Raji (cell line): Measurements from ENCODE around the gene SPTB.

Source experiments
- POLR2A ChIP-seq: IDR thresholded peaks from 2 replicates; pipeline ENCODE4 v1.6.1; 2011; ENCODE audit warnings: low read depth, low read length, control low read depth; ENCODE audit not compliant: insufficient read depth

Gene SPTB

GRCh38 chr14:64722842-64723447 lies 156.8 kb downstream of the SPTB start:
- TF ChIP-seq POLR2A, result no peak

- TF ChIP-seq POLR2A, result no peak
Measured at GRCh38 chr14:64721899-64722298, 157.8 kb downstream of the SPTB start.

- TF ChIP-seq POLR2A, result no peak
Measured at GRCh38 chr14:64721391-64721791, 158.3 kb downstream of the SPTB start.

GRCh38 chr14:64720131-64720576 lies 159.6 kb downstream of the SPTB start:
- no peak for TF ChIP-seq POLR2A

- no peak for TF ChIP-seq POLR2A
Measured at GRCh38 chr14:64719601-64720000, 160.1 kb downstream of the SPTB start.

GRCh38 chr14:64718762-64719161 lies 160.9 kb downstream of the SPTB start:
- no peak for TF ChIP-seq POLR2A

GRCh38 chr14:64717870-64718269 lies 161.8 kb downstream of the SPTB start:
- no peak for TF ChIP-seq POLR2A

- no peak for TF ChIP-seq POLR2A
Measured at GRCh38 chr14:64715628-64716412, 163.9 kb downstream of the SPTB start.

- TF ChIP-seq POLR2A, result no peak
Measured at GRCh38 chr14:64715146-64715627, 164.5 kb downstream of the SPTB start.

- no peak for TF ChIP-seq POLR2A
Measured at GRCh38 chr14:64714432-64715025, 165.2 kb downstream of the SPTB start.

- no peak for TF ChIP-seq POLR2A
Measured at GRCh38 chr14:64713677-64714076, 166.0 kb downstream of the SPTB start.

- TF ChIP-seq POLR2A, result no peak
Measured at GRCh38 chr14:64711039-64711438, 168.7 kb downstream of the SPTB start.

GRCh38 chr14:64709126-64709525 lies 170.6 kb downstream of the SPTB start:
- no peak for TF ChIP-seq POLR2A

GRCh38 chr14:64708148-64709004 lies 171.3 kb downstream of the SPTB start:
- no peak for TF ChIP-seq POLR2A

GRCh38 chr14:64707661-64708060 lies 172.0 kb downstream of the SPTB start:
- TF ChIP-seq POLR2A, result no peak

GRCh38 chr14:64706593-64707193 lies 173.0 kb downstream of the SPTB start:
- TF ChIP-seq POLR2A, result no peak
